DND-41 (cell line): Measurements from ENCODE around the gene RRP12.

Source experiments
- ATAC-seq: fragments of 200-7000 bp; cut with Tn5 transposase; 3 replicates; pipeline ENCODE4 v1.9.1; 2021; ENCODE audit warnings: low read depth; ENCODE audit not compliant: insufficient read depth
- DNase-seq: peaks from one replicate; pipeline ENCODE4 v3.0.0-alpha.2; 2020
- H2AFZ ChIP-seq: 2 replicates; pipeline ENCODE4 v1.6.0; 2012; ENCODE audit warnings: low read depth, low read length
- H3K27ac ChIP-seq: 2 replicates; pipeline ENCODE4 v1.5.1; 2012; ENCODE audit warnings: low read length, inconsistent platforms
- H3K27me3 ChIP-seq: fragments of 200-600 bp; sonication (generic); 2 replicates; pipeline ENCODE4 v1.6.0; 2012; ENCODE audit warnings: low read length, mild to moderate bottlenecking, inconsistent platforms; ENCODE audit not compliant: insufficient read depth, poor library complexity
- H3K36me3 ChIP-seq: 2 replicates; pipeline ENCODE4 v1.5.1; 2012; ENCODE audit warnings: low read length, inconsistent platforms; ENCODE audit not compliant: insufficient read depth
- H3K4me1 ChIP-seq: 2 replicates; pipeline ENCODE4 v1.5.1; 2012; ENCODE audit warnings: mild to moderate bottlenecking, low read length; ENCODE audit not compliant: insufficient read depth
- H3K4me2 ChIP-seq: 2 replicates; pipeline ENCODE4 v1.6.0; 2012; ENCODE audit warnings: mild to moderate bottlenecking, moderate library complexity, low read length, inconsistent platforms; ENCODE audit not compliant: insufficient read depth
- H3K4me3 ChIP-seq, 2 experiments: fragments of 200-600 bp in 1 of 2; shearing (Covaris generic) in 1 of 2; 2 replicates each; pipeline ENCODE4 v1.5.1; 2012 to 2016; ENCODE audit warnings: inconsistent platforms in 2 of 2, low read length in 2 of 2, mild to moderate bottlenecking in 2 of 2, low read depth in 1 of 2, moderate library complexity in 1 of 2
- H3K79me2 ChIP-seq: 2 replicates; pipeline ENCODE4 v1.6.0; 2012; ENCODE audit warnings: low read length, inconsistent platforms; ENCODE audit not compliant: insufficient read depth
- H3K9ac ChIP-seq: 2 replicates; pipeline ENCODE4 v1.6.0; 2012; ENCODE audit warnings: low read depth, mild to moderate bottlenecking, inconsistent platforms, low read length, moderate library complexity
- H3K9me3 ChIP-seq: 2 replicates; pipeline ENCODE4 v1.5.1; 2012; ENCODE audit warnings: low read length, moderate library complexity, mild to moderate bottlenecking, inconsistent platforms; ENCODE audit not compliant: insufficient read depth, severe bottlenecking
- H4K20me1 ChIP-seq: 2 replicates; pipeline ENCODE4 v1.6.0; 2012; ENCODE audit warnings: low read length; ENCODE audit not compliant: insufficient read depth
- EZH2 ChIP-seq: IDR thresholded peaks from 3 replicates; pipeline ENCODE4 v1.6.1; 2012; ENCODE audit warnings: borderline replicate concordance, low read depth, mild to moderate bottlenecking, moderate library complexity, low read length, inconsistent platforms; ENCODE audit not compliant: severe bottlenecking
- TF ChIP-seq, protein P1 (sequence below): IDR thresholded peaks from 2 replicates; pipeline ENCODE4 v1.5.1; 2012; ENCODE audit warnings: borderline replicate concordance, low read length, moderate library complexity, mild to moderate bottlenecking; ENCODE audit not compliant: poor library complexity, severe bottlenecking; ENCODE audit errors: extremely low read depth

RRP12 gene

DNA sequence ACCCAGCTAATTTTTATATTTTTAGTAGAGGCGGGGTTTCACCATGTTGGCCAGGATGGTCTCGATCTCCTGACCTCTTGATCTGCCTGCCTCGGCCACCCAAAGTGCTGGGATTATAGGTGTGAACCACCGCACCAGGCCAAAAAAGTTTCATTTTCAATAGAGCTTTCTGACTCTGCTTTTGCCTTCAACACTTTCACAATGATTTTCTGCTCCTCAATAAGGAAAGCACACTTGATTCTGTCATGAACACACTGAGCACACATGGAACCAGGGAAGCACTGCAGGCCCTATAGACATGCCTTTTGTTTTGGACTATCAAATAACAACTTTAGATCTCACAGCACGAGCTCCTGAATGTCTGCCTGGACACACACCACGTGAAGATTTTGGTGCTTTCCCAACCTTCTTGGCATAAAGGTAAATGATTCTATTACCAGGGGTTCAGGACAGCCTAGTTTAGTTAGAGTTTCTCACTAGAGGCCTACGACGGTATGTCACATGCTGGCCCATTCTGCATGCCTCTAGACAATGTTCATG, 8.0 kb downstream of the RRP12 start:
- H3K4me2 ChIP-seq = no peak overlapping the region
- H3K9me3 ChIP-seq = no peaks in the 10 kb centered on the region
- ATAC-seq (no peak), DNase-seq (no peak)
- H3K4me1 ChIP-seq = no peaks in the 10 kb centered on the region
- no peak overlapping the region for H3K9ac ChIP-seq
- no peak overlapping the region for H3K27ac ChIP-seq
- H4K20me1 ChIP-seq = no peaks in the 10 kb centered on the region
- H2AFZ ChIP-seq = no peak overlapping the region
- H3K79me2 ChIP-seq = no peaks in the 10 kb centered on the region
- peaks cover 68% of the 10 kb centered on the region for H3K36me3 ChIP-seq
- no peaks in the 10 kb centered on the region for H3K27me3 ChIP-seq
- TF ChIP-seq, protein P1, sequence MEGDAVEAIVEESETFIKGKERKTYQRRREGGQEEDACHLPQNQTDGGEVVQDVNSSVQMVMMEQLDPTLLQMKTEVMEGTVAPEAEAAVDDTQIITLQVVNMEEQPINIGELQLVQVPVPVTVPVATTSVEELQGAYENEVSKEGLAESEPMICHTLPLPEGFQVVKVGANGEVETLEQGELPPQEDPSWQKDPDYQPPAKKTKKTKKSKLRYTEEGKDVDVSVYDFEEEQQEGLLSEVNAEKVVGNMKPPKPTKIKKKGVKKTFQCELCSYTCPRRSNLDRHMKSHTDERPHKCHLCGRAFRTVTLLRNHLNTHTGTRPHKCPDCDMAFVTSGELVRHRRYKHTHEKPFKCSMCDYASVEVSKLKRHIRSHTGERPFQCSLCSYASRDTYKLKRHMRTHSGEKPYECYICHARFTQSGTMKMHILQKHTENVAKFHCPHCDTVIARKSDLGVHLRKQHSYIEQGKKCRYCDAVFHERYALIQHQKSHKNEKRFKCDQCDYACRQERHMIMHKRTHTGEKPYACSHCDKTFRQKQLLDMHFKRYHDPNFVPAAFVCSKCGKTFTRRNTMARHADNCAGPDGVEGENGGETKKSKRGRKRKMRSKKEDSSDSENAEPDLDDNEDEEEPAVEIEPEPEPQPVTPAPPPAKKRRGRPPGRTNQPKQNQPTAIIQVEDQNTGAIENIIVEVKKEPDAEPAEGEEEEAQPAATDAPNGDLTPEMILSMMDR = no peak
- no peak for TF ChIP-seq EZH2
- H3K4me3 ChIP-seq = no peak overlapping the region

GRCh38 chr10:97390091-97390490, 11.0 kb downstream of the RRP12 start:
- DNase-seq (no peak), ATAC-seq (no peak)
- no peak overlapping the region for H3K4me2 ChIP-seq
- H3K9ac ChIP-seq = no peak overlapping the region
- TF ChIP-seq EZH2 = no peak
- TF ChIP-seq, protein P1 = no peak
- peaks cover 62% of the 10 kb centered on the region for H3K36me3 ChIP-seq
- H4K20me1 ChIP-seq = no peaks in the 10 kb centered on the region
- H3K4me1 ChIP-seq = no peaks in the 10 kb centered on the region
- no peak overlapping the region for H2AFZ ChIP-seq
- H3K27me3 ChIP-seq = no peaks in the 10 kb centered on the region
- H3K27ac ChIP-seq = no peak overlapping the region
- no peaks in the 10 kb centered on the region for H3K9me3 ChIP-seq
- no peaks in the 10 kb centered on the region for H3K79me2 ChIP-seq
- no peak overlapping the region for H3K4me3 ChIP-seq

DNA sequence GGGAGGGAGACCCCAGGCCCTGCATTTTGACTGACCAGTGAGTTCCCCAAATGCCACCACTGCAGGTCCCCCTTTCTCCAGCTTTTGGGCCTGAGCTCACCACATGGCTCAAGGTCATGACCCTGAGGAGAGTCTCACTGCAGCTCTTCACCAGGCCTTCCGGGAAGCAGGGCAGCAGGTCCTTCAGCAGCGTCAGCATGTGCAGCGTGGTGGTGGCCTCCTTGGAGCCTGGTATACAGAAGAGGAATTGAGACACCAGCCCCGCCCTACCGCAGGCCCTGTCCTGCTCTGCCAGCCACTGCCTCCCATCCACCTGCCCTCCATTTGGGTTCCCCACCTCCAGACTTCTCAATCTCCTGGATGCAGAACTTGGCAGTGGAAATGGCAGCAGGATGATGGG, 13.0 kb downstream of the RRP12 start:
- H3K4me2 ChIP-seq = no peak overlapping the region
- no peaks in the 10 kb centered on the region for H4K20me1 ChIP-seq
- DNase-seq (no peak), ATAC-seq (no peak)
- no peaks in the 10 kb centered on the region for H3K79me2 ChIP-seq
- H3K4me3 ChIP-seq = no peak overlapping the region
- H3K9me3 ChIP-seq = no peaks in the 10 kb centered on the region
- TF ChIP-seq, protein P1 = no peak
- no peak for TF ChIP-seq EZH2
- H3K36me3 ChIP-seq = peaks cover 64% of the 10 kb centered on the region
- no peaks in the 10 kb centered on the region for H3K4me1 ChIP-seq
- H3K27ac ChIP-seq = no peak overlapping the region
- no peak overlapping the region for H3K9ac ChIP-seq
- H2AFZ ChIP-seq = no peak overlapping the region
- no peaks in the 10 kb centered on the region for H3K27me3 ChIP-seq

DNA sequence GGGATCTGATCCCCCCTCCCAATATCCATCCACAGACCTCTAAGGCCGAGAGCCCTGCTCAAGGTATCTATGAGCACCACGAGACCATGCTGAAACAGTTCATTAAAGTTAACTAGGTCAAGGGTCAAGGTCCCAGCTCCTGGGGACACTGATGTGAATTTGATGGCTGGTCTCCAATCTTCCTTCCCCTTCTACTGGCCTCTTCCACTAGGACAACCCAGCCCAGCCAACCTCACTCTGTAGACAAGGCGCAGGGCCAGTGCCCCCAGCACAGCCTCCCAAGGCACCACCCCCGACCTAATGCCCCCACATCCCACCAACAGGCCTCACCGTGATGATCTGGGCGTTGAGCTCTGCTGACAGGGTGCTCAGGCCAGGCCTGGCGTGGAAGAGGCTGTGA, 15.6 kb downstream of the RRP12 start:
- Histone ChIP-seq H3K79me2 (no peaks in the 10 kb centered on the region), H2AFZ (no peak overlapping the region), H3K27me3 (no peaks in the 10 kb centered on the region), H3K4me1 (no peaks in the 10 kb centered on the region), H3K9ac (no peak overlapping the region), H3K4me2 (no peak overlapping the region), H3K9me3 (no peaks in the 10 kb centered on the region), H3K27ac (no peak overlapping the region), H4K20me1 (no peaks in the 10 kb centered on the region), H3K36me3 (peaks cover 62% of the 10 kb centered on the region), H3K4me3 (no peak overlapping the region)
- DNase-seq (no peak), ATAC-seq (no peak)
- no peak for TF ChIP-seq EZH2
- TF ChIP-seq, protein P1 = no peak
